Keratinocyte (primary cell): ENCODE measurements around the gene TELO2.

Experiments
- CTCF ChIP-seq, 3 experiments: IDR thresholded peaks in 1 of 3; conservative IDR thresholded peaks in 1 of 3; optimal IDR thresholded peaks in 1 of 3; 2 replicates in 2 of 3; 3 replicates in 1 of 3; pipeline versions ENCODE3 to v1.5.1; 2011; ENCODE audit warnings: low read length in 3 of 3, mild to moderate bottlenecking in 3 of 3, moderate library complexity in 2 of 3, control low read depth in 1 of 3, inconsistent platforms in 1 of 3; ENCODE audit not compliant: insufficient read depth in 2 of 3; ENCODE audit errors: extremely low read depth in 1 of 3
- EZH2 ChIP-seq: IDR thresholded peaks from one replicate; pipeline ENCODE4 v1.6.1; 2012; ENCODE audit warnings: inconsistent platforms, mild to moderate bottlenecking, low read length, moderate library complexity

- TF ChIP-seq CTCF (optimal IDR thresholded peaks at IDR 0.05 in 1 of 3, IDR thresholded peaks at IDR 0.05 in 1 of 3, conservative IDR thresholded peaks at IDR 0.05 in 1 of 3; ENCODE audit: extremely low read depth in 1 of 3, insufficient read depth in 2 of 3, low read length in 3 of 3) (no peak), EZH2 (no peak)
Observed at GRCh38 chr16:1485847-1486496, 7.2 kb upstream of the TELO2 start.
